B cell (primary cell): Measurements from ENCODE around the gene ZNF23. TPM values are rescaled to one million over a fixed set of nuclear protein-coding genes. Genes with fewer than 3 reads are reported as not detected.

Source experiments
- polyA plus RNA-seq: library from polyadenylated mRNA; depleted of rRNA; stranded (reverse); fragments of >200 nt; gene quantifications from 2 replicates; pipeline ENCODE4 v1.2.3, GENCODE V29; 2012
- total RNA-seq, 2 donors: library from RNA; stranded (reverse); fragments of 120-200 nt in 1 of 2; gene quantifications; 1 replicate in 1 of 2; 2 replicates in 1 of 2; pipeline versions ENCODE4 v1.2.3 to v1.2.4, GENCODE V29; 2013 to 2022

The ZNF23 gene
- total and polyA plus RNA-seq, 2 donors (not counting 1 experiment from before 2014, with no cell fraction given): 8.4 to 15.0 TPM

Other genes starting within 250 kb of the ZNF23 start
- gene HYDIN, start 231.5 kb downstream of the ZNF23 start, total RNA-seq: 0.10 TPM in 1 of 2 replicates, not detected in the other
- gene HYDIN, start 231.5 kb downstream of the ZNF23 start, polyA plus RNA-seq: 0.04 TPM in 1 of 2 replicates, not detected in the other
- gene CMTR2, start 172.8 kb downstream of the ZNF23 start, total RNA-seq: 41.3 and 46.1 TPM in 2 replicates
- 10.1 and 11.1 TPM in 2 replicates for gene CMTR2, start 172.8 kb downstream of the ZNF23 start, polyA plus RNA-seq
- gene CALB2, start 103.5 kb downstream of the ZNF23 start, total RNA-seq: not detected in 2 replicates
- gene CALB2, start 103.5 kb downstream of the ZNF23 start, polyA plus RNA-seq: not detected in 2 replicates
- gene TLE7, start 20.2 kb downstream of the ZNF23 start, total RNA-seq: not detected in 2 replicates
- not detected in 2 replicates for gene TLE7, start 20.2 kb downstream of the ZNF23 start, polyA plus RNA-seq
- 12.6 and 16.0 TPM in 2 replicates for gene ZNF19, start 27.1 kb upstream of the ZNF23 start, total RNA-seq
- 2.4 and 3.2 TPM in 2 replicates for gene ZNF19, start 27.1 kb upstream of the ZNF23 start, polyA plus RNA-seq
- not detected in 2 replicates for gene CHST4, start 64.2 kb upstream of the ZNF23 start, total RNA-seq
- not detected in 2 replicates for gene CHST4, start 64.2 kb upstream of the ZNF23 start, polyA plus RNA-seq
- gene TAT, start 114.8 kb upstream of the ZNF23 start, total RNA-seq: not detected in 2 replicates
- gene TAT, start 114.8 kb upstream of the ZNF23 start, polyA plus RNA-seq: not detected in 2 replicates
- gene MARVELD3, start 163.9 kb upstream of the ZNF23 start, total RNA-seq: not detected in 2 replicates
- gene MARVELD3, start 163.9 kb upstream of the ZNF23 start, polyA plus RNA-seq: 0.22 TPM in 1 of 2 replicates, not detected in the other